AG10803 (cell line): Measurements from ENCODE around the gene FOXL2NB.
A peak's percentile ranks its signal among the peaks of the same experiment; 100 is the strongest.
"Not testable (repeated sequence)": the region's sequence is repeated elsewhere in the genome, so short reads cannot be mapped to it uniquely, and the experiment has no call there.

ENCODE experiments used
- DNase-seq: peaks from one replicate; pipeline ENCODE4 v3.0.0; 2010; ENCODE audit warnings: low read depth
- H3K4me3 ChIP-seq: 2 replicates; pipeline ENCODE4 v1.5.1; 2011; ENCODE audit warnings: mild to moderate bottlenecking, low read length, control low read depth
- TF ChIP-seq, protein P1 (sequence below): conservative IDR thresholded peaks from 2 replicates; pipeline ENCODE4 v1.5.1; 2011; ENCODE audit warnings: mild to moderate bottlenecking, low read length, control low read depth, inconsistent platforms

The FOXL2NB gene

DNA sequence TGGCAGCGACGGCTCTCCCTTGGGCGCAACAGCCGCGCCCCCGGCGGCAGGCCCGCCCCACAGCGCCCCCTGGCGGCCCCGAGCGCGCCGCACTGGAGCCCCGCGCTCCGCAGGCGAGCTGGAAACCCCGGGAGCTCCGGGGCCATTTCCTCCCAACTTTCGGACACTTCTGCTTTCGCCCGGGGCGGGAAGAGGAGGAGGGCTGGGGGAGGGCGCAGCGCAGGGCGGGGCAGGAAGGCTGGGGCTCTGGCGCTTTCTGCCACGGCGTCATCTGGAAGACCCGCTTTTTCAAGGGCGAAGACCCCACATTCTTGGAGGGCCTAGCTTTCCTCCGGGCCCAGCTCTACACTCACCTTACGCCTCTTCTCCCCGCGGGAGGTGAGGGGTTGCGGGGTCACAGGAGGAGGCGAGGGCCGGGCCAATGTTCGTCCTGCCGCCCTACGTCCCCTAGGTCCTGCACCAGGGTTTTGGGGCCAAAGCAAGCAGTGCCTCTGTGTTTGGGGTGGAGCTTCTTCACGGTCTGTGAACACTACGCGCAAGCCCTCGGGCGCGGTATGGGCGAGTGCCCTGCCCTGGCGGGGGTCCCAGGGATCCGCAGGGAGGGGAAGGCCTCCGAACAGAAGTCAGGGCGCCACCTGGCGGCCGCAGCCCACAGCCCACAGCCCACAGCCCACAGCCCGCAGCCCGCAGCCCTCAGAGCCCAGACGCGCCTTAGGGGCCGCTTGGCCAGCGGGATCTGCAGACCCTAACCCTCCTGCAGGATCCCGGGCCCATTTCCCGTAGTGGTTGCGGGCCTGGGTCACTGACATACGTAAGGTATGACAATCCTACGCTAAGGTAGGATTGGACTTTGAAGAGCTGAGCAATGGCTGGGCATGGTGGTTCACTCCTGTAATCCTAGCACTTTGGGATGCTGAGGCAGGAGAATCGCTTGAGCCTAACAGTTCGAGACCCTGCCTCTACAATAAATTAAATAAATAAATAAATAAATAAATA, 31.2 kb upstream of the FOXL2NB start:
- DNase-seq: peak; percentile 92
- peak overlapping the region; percentile 90 for H3K4me3 ChIP-seq
- TF ChIP-seq, protein P1, sequence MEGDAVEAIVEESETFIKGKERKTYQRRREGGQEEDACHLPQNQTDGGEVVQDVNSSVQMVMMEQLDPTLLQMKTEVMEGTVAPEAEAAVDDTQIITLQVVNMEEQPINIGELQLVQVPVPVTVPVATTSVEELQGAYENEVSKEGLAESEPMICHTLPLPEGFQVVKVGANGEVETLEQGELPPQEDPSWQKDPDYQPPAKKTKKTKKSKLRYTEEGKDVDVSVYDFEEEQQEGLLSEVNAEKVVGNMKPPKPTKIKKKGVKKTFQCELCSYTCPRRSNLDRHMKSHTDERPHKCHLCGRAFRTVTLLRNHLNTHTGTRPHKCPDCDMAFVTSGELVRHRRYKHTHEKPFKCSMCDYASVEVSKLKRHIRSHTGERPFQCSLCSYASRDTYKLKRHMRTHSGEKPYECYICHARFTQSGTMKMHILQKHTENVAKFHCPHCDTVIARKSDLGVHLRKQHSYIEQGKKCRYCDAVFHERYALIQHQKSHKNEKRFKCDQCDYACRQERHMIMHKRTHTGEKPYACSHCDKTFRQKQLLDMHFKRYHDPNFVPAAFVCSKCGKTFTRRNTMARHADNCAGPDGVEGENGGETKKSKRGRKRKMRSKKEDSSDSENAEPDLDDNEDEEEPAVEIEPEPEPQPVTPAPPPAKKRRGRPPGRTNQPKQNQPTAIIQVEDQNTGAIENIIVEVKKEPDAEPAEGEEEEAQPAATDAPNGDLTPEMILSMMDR: peak; percentile 69

DNA sequence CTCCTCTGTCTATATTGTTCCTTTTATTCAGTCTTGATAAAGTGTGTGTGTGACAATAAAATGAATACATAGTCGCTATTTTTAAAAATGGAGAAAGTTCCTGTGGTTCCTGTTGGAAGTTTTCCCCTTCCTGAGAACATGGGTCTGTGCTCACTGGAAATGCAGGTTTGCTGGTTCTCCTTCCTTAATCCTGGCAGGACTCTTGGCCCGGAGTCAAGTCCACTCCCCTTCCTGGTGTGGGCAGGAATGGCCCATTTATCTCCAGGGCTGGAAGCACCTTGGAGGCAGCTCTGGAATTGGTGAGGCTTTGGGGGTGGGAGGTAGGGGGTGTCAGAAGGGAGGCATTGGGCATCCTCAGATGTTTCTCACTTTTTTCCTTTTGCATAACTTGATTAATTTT, 30.2 kb upstream of the FOXL2NB start:
- TF ChIP-seq, protein P1: no peak

DNA sequence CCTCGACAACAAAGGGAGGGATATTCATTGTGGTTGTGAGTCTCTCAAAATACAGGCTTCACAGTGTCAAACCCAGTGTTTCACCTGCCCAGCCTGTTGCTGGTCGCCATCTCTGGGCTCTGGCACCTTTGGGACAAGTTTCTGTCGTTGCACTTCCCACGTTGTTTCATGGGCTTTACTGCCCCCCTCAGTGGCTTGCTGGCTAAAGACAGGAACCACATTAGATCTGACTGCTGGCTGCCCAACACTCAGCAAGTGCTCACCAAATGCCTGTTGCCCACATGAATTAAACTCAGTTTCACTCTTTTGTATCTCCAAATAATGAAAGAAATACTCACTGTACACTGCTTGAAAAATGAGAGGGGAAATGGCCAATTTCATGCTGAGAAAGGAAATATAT, 27.7 kb upstream of the FOXL2NB start:
- no peak for DNase-seq
- H3K4me3 ChIP-seq: no peak overlapping the region
- TF ChIP-seq, protein P1: no peak

More for the DNA sequence above, 30.2 kb upstream of the FOXL2NB start:
- no peak for DNase-seq
- no peak overlapping the region for H3K4me3 ChIP-seq

DNA sequence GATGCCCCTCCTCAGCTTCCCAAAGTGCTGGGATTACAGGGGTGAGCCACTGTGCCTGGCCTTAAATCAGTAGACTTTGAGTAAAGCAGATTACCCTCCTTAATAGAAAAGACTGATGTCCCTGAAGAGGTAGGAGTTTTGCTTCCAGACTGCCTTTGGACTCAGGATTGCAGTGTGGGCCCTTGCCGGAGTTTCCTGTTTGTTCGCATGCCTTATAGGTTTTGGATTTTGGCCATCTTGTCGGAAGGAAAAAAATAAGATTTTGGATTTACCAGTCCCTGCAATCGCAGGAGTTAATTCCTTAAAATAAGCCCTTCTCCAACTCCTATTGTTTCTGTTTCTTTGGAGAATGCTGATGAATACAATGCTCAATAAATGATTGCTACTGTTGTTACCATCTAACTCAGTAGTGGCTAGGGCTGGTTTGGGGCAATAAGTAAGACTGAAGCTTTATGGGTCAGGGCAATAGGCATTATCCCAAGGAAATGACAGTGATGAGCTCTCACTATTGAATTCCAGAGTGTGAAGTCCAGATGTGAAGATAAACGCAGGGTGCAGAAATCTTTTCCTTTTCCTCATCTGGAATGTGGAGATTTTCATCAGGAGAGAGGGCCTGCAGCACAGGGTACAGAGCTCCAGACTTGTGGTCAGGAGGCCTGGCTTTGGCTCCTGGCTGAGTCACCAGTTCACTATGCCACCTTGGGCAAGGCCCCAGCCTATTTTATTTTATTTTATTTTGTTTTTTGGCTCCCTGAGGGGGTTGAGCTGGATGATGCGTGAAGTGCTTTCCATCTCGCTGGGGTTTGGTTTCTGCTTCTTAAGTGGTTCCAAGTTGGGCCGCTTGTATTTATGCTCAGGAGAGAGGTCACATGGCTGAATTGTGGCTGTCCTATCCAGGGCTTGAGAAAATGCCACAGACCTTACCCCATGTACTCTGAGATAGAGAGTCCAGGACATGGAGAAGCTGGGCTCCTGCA, 25.4 kb upstream of the FOXL2NB start:
- peak; percentile 93 for DNase-seq
- TF ChIP-seq, protein P1: no peak
- no peak overlapping the region for H3K4me3 ChIP-seq

DNA sequence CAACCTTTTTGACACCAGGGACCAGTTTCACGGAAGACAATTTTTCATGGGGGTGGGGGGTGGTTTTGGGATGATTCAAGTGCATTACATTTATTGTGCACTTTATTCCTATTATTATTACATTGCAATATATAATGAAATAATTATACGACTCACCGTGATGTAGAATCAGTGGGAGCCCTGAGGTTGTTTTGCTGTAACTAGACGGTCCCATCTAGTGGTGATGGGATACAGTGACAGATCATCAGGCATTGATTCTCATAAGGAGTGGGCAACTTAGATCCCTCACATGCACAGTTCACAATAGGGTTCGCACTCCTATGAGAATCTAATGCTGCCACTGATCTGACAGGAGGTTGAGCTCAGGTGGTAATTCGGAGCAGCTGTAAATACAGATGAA, 24.6 kb upstream of the FOXL2NB start:
- H3K4me3 ChIP-seq: not testable (repeated sequence)
- peak; percentile 8 for DNase-seq

DNA sequence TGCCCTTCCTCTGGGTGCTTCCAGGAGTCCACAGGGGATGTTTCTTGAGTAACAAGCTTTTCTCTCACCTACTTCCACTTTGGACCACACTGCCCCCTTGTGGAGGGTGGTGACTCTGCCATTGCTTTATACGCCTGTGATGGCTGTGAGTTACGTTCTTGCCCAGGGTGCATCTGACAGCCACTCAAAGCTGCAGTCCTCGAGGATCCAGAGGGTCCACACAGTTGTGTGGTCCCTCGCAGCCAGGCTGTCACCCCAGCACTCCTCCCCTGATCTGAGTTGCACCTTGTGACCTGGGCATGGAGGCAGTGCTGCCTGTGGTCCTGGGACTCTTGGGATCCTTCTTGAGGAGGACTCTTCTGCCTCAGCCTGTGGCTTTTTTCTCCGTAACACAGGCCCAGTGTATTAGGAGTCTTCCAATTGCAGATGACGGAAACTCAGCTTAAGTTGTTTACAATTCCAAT, 23.5 kb upstream of the FOXL2NB start:
- peak; percentile 80 for DNase-seq
- no peak overlapping the region for H3K4me3 ChIP-seq
- TF ChIP-seq, protein P1: peak; percentile 97

DNA sequence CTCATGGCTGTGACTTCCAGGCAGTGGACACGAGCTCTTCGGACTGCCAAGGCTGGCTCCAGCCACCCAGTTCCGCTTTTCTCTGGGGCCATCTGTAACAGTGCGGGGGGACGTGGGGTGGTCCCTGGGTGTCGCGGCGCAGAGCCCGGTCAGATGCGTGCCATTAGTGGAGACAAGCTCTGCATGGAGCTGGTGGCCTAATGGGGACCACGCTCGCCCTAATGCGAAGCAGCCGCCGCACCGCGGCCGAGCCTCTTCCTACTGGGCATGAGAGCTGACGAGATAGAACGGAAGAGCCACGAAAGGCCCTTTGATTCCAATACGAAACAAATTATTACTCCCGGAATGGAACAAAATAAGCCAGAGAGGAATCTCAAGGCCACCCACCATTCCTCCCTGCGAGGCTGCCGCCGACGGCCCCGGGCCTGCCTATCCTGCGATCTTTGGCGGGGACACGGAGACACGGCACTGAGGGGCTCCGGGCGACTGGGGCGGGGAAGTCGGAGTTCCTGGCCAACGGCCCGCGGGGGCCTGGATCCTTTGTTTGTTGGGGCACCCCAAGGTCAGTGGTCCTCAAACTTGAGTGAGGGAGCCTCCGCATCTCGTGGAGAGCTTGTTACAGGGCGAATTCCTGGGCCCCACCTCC, 18.2 kb upstream of the FOXL2NB start:
- TF ChIP-seq, protein P1: no peak
- no peak for DNase-seq
- no peak overlapping the region for H3K4me3 ChIP-seq
